Activated CD4-positive, alpha-beta T cell treated with anti-CD3 and anti-CD28 coated beads, Interleukin-2, amount 50 U/mL, for 4 hours (primary cell): ENCODE data around the gene FAM3D.

ENCODE experiments used
- DNase-seq, 2 experiments: peaks; one replicate each; pipeline ENCODE4 v3.0.0-alpha.2; 2020

The FAM3D gene

GRCh38 chr3:58625196-58625824 lies 41.3 kb downstream of the FAM3D start:
- DNase-seq = no peak

- no peak for DNase-seq
Observed at GRCh38 chr3:58624550-58624949, 42.0 kb downstream of the FAM3D start.

GRCh38 chr3:58623961-58624360 lies 42.6 kb downstream of the FAM3D start:
- no peak for DNase-seq

- no peak for DNase-seq
Observed at GRCh38 chr3:58623478-58623877, 43.1 kb downstream of the FAM3D start.

GRCh38 chr3:58622892-58623291 lies 43.7 kb downstream of the FAM3D start:
- DNase-seq = no peak

- no peak for DNase-seq
Observed at GRCh38 chr3:58622436-58622835, 44.1 kb downstream of the FAM3D start.

GRCh38 chr3:58621086-58621830 lies 45.3 kb downstream of the FAM3D start:
- DNase-seq = no peak

GRCh38 chr3:58620421-58620820 lies 46.2 kb downstream of the FAM3D start:
- no peak for DNase-seq

GRCh38 chr3:58617338-58617761 lies 49.2 kb downstream of the FAM3D start:
- DNase-seq = no peak

- DNase-seq = no peak
Observed at GRCh38 chr3:58613236-58614132, 53.1 kb downstream of the FAM3D start.

- no peak for DNase-seq
Observed at GRCh38 chr3:58612830-58613229, 53.7 kb downstream of the FAM3D start.

GRCh38 chr3:58609990-58610389 lies 56.6 kb downstream of the FAM3D start:
- no peak for DNase-seq

GRCh38 chr3:58608648-58609047 lies 57.9 kb downstream of the FAM3D start:
- DNase-seq = no peak

- DNase-seq = no peak
Observed at GRCh38 chr3:58607816-58608215, 58.8 kb downstream of the FAM3D start.

GRCh38 chr3:58606693-58607092 lies 59.9 kb downstream of the FAM3D start:
- DNase-seq = no peak

- no peak for DNase-seq
Observed at GRCh38 chr3:58604031-58604430, 62.5 kb downstream of the FAM3D start.

GRCh38 chr3:58603606-58604005 lies 63.0 kb downstream of the FAM3D start:
- no peak for DNase-seq

- no peak for DNase-seq
Observed at GRCh38 chr3:58597770-58598310, 68.7 kb downstream of the FAM3D start.

GRCh38 chr3:58596834-58597518 lies 69.6 kb downstream of the FAM3D start:
- no peak for DNase-seq

- DNase-seq = no peak
Observed at GRCh38 chr3:58594117-58594516, 72.5 kb downstream of the FAM3D start.

GRCh38 chr3:58591517-58592510 lies 74.8 kb downstream of the FAM3D start:
- DNase-seq = no peak
